COLO668 (cell line): ENCODE results near the gene RABGEF1.
"Not testable (repeated sequence)": the region's sequence is repeated elsewhere in the genome, so short reads cannot be mapped to it uniquely, and the experiment has no call there.

Source experiments
- DNase-seq: peaks from one replicate; lab custom pipeline; 2025; ENCODE audit not compliant: unreplicated experiment; lab: John Stamatoyannopoulos, UW

The RABGEF1 gene

DNA sequence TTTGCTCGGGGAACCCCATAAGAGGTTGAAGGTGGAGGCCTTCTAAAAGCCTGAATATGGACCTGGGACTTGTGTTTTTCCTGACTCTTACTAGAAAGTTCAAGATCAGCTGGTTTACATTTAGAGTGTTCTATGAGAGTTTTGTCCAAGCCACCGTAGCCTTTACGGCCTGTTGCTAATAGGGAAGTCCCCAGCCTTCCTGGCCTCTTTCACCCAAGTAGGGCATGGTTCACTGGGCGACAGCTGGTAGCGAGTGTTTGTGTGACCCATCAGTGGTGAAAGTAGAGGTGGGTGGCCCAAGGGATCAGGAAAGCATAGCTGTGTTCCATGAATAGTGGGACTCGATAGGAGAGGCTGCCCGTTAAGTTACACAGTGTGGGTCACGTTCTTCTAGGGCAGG, 60.1 kb downstream of the RABGEF1 start:
- no peak for DNase-seq

DNA sequence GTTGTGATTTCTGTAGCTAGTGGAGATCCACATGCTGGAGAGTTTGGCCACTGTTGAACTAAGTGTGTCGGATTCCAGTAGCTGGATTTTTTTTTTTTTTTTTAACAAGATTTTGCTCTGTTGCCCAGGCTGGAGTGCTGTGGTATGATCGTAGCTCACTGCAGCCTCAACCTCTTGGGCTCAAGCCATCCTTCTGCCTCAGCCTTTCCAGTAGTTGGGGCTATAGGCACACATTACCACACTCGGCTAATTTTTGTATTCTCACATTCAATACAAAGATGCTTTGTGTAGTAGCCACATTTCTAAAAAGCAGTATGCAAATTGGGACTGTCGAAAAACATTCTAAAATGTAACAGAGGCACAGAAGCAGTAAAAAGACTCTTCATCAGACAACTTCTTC, 63.5 kb downstream of the RABGEF1 start:
- DNase-seq = no peak

DNA sequence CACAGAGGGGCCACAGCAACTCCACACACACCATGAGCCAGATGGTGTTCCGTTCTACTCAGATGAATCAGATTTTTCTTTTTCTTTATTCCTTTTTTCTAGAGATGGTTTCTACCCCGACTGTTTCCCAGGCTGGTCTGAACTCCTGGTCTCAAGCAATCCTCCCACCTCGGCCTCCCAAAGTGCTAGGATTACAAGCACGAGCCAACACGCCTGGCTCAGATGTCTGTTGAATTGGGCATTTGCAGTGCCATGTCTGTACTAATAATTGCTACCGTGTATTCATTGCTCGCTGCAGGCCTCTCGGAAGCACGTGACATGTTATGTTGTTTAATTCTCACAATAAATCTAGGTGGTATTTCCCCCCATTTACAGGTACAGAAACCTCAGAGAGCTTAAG, 67.2 kb downstream of the RABGEF1 start:
- no peak for DNase-seq

DNA sequence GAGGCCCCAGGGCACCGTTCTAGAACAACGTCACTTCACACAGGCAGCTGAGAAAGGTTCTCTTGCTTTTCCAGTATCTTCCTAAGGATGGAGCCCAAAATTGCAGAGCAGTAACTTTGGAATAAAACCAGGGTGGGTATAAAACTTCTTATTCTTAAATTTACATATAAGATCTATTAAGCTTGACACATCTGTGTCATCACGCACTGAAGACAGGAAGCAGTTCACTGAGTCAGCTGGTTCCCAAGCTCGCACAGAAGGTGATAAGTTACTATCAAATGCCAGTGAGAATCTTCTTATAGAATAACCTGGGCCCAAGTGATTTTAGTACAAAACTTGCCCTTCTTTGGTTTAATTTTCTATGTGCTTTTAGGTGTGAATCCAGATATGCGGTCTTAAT, 70.2 kb downstream of the RABGEF1 start:
- DNase-seq = no peak

DNA sequence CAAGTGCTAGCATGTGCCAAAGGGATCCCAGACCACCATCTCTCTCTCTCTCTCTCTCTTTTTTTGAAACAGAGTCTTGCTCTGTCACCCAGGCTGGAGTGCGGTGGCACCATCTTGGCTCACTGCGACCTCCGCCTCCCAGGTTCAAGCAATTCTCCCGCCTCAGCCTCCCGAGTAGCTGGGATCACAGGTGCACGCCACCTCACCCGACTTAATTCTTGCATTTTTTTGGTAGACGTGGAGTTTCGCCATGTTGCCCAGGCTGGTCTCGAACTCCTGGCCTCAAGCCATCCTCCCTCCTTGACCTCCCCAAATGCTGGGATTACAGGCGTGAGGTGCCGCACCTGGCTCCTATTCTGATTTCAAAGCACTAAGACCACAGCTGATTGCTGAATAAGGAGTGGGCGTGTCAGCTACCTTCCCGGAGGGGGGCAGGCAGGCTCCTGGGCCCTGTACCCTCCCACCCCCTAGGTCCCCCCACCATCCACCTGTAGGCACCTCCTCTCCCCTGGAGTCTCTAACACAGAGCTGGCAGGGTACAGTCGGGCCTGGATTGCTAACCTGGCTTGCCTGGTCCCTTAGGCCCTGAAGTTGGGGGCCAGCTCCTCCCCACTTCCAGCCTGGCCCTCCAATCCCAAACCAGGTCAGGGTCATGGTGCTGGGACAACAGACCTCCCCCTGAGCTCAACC, 74.8 kb downstream of the RABGEF1 start:
- DNase-seq = not testable (repeated sequence)

DNA sequence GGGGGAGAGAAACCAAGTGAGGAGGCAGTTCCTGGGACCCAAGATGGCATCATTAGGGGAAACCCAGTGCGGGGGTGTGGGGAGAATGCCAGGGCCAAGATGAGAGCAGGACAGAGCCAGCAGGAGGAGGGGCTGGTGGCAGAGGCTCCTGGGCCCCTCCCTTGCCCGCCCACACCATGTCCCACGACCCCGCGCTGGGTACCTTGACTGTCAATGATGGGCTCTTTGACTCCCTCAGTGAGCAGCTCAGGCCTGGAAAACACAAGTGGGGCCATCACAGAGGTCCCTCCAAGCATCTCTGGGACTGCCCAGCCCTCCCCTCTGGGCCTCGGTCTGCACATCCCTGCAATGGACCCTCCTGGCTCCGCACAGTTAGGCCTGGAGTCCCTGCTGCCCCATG, 75.4 kb downstream of the RABGEF1 start:
- DNase-seq = no peak

DNA sequence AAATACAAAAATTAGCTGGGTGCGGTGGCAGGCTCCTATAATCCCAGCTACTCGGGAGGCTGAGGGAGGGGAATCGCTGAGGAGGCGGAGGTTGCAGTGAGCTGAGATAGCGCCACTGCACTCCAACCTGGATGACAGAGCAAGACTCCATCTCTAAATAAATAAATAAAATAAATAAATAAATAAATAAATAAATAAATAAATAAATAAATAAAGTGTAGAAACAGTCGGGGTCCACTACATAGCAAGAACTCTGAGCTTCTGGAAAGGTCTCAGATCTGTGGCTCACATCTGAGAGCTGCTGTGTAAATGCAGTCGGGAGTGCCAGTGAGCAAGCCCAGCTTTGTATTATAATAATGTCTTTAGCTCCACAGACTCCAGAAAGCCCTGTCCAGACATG, 76.1 kb downstream of the RABGEF1 start:
- DNase-seq = not testable (repeated sequence)

DNA sequence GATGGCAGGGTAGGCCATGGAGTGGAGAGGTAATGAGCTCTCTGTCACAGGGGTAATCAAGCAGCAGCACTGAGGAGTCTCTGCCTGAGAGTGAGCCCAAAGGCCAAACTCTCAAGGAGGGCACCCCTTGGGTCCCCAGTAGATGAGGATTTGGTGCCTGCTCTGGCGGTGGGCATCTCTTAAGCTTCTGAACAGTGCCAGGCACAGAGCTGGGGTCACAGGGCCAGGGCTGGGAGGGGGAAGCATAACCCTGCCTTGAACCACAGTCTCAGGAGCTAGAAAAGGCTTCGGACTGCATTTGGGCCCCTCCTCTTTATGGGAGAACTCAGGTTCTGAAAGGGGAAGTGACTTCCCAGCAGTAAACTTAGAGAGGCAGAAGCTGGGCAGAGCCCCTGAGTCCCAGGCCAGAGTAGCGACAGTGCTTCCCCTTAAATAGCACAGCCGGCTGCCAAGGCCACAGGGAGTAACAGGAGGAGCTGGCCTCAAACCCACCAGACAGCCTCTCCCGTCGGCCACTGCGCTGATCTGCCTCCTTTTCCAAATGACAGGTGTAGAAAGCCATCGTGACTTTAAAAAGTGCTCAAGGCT, 76.8 kb downstream of the RABGEF1 start:
- DNase-seq = not testable (repeated sequence)

DNA sequence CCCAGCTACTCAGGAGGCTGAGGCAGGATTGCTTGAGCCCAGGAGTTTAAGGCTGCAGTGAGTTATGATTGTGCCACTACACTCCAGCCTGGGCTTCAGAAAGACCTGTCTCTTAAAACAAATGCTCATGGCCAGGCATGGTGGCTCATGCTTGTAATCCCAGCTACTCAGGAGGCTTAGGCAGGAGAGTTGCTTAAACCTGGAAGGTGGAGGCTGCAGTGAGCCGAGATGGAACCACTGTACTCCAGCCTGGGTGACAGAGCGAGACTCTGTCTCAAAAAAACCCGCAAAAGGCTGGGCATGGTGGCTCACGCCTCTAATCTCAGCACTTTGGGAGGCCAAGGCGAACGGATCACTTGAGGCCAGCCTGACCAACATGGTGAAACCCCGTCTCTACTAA, 77.4 kb downstream of the RABGEF1 start:
- DNase-seq = not testable (repeated sequence)

DNA sequence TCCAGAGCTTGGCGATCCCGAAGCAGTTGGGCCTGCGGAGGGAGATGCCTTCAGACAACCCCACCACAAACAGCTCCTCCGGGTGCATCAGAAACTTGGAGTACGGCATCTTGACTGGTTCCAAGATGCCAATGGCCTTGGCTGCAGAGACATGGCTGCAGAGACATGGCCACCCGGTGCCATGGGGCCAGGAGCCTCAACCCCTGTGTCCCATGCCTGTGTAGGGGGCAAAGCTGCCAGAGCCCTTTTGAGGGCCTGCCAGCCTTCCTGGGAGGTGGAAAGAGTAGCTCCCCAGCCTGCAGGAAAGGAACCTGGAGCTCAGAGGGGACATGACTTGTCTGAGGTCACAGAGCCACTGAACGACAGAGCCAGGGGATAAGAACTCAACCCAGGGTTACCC, 83.5 kb downstream of the RABGEF1 start:
- no peak for DNase-seq

DNA sequence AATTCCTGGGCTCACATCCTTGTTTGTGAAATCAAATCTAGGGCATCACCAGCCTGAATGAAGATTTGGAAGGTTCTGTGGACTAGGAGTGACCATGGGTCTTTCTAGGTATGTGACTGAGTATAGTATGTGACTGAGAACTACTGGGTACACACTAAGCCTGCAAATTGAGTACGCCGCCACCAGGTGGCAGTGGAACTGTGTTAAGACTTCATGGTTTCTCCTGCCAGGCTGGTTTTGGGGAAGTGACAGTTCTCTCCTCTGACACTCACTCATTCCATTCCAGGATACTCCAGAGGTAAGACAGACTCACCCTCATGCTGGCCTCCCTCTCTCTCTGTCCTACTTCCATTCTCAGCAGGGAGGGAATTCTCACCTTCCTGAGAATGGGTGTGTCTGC, 85.0 kb downstream of the RABGEF1 start:
- DNase-seq = peak; percentile 40

DNA sequence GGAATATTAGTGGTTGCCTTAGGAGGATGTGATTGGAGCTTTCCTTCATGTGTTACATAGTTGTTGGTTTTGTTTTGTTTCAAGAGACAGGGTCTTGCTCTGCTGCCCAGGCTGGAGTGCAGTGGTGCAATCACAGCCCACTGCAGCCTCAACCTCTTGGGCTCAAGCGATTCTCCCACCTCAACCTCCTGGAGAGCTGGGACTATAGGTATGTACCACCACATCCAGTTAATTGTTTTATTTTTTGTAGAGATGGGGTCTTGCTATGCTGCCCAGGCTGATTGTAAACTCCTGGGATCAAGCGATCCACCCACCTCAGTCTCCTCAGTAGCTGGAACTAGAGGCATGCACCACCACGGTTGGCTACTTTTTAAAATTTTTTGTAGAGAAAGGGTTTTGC, 86.1 kb downstream of the RABGEF1 start:
- DNase-seq = no peak

DNA sequence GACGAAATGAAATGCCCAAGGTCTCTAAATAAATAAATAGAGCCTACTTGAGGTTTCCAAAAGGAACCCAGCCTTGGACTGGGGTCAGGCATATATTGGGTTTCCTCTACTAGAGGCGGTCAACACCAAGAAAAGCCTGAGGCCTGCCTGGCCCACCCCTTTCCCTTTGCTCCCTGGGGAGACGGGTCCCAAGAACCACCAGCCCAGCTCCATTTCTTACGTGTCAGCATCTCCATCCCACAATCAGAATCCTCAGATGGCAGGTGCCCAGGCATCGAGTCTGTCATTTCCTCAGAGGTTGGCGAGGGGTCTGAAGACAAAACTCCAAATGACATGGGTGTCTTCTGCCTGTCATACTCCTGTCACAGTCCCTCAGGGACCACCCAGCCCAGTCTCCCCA, 90.4 kb downstream of the RABGEF1 start:
- not testable (repeated sequence) for DNase-seq

DNA sequence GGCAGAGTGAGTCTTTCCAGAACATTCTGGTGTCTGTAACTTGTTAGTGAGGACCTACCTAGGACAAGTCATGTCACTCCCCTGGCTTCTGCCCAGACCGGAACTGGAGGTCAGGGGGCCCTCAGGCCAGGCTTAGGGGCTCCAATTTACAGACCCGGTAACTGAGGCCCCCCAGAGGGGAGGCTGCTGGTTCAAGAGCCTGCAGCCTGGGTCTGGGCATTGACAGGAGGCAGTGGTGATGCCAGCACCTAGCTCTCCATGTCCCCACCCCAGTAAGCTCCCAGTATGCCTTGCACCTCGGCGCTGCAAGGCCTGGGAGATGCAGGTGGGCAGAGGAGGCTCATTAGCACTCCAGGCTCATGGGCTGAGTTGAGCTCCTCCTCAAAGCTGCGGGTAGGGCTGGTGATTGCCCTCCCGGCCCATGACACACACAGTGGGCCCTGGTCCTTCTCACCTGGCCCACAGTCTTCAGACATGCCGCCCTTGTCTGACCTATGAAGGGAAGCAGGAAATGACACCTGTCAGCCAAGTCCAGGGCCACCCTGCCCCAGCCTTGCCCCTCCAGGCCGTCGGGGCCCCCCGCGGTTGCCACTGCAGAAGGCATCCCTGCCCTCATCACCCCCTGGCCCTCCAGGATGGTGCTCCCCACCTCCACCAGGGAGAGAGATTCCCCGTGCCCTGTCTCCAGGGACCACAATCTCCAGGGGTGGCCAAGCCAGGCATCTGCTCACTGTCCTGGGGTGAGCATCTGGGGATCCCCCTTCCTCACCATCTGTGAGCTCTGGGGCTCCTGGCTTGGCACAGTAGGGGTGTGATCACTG, 92.2 kb downstream of the RABGEF1 start:
- no peak for DNase-seq

DNA sequence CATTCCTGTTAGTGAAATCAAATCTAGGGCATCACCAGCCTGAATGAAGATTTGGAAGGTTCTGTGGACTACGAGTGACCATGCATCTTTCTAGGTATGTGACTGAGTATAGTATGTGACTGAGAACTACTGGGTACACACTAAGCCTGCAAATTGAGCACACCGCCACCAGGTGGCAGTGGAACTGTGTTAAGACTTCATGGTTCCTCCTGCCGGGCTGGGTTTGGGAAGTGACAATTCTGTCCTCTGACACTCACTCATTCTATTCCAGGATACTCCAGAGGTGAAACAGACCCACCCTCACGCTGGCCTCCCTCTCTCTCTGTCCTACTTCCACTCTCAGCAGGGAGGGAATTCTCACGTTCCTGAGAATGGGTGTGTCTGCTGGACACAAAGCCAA, 96.5 kb downstream of the RABGEF1 start:
- peak; percentile 51 for DNase-seq

DNA sequence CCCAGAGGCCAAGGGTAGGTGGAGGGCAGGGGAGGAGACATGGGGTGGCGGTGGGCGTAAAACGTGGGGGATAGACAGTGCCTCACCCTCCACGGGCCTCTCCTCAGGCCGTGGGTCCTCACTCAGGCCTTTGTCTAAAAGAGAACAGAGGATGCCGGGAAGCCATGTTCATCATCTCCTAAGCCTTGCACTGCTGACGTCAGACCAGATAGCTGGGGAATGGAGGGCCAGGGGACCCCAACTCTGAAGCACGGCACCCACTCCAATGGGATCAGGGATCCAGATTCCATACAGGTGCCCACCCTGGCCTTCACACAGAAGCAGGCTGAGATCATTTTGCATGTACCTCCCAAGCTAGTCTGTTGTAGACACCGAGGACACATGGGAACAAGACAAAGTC, 97.1 kb downstream of the RABGEF1 start:
- DNase-seq = no peak

DNA sequence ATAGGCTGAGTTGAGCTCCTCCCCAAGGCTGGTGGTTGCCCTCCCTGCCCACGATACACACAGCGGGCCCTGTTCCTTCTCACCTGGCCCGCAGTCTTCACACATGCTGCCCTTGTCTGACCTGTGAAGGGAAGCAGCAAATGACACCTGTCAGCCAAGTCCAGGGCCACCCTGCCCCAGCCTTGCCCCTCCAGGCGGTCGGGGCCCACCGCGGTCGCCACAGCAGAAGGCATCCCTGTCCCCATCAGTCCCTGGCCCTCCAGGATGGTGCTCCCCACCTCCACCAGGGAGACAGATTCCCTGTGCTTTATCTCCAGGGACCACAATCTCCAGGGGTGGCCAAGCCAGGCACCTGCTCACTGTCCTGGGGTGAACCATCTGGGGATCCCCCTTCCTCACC, 99.3 kb downstream of the RABGEF1 start:
- no peak for DNase-seq

DNA sequence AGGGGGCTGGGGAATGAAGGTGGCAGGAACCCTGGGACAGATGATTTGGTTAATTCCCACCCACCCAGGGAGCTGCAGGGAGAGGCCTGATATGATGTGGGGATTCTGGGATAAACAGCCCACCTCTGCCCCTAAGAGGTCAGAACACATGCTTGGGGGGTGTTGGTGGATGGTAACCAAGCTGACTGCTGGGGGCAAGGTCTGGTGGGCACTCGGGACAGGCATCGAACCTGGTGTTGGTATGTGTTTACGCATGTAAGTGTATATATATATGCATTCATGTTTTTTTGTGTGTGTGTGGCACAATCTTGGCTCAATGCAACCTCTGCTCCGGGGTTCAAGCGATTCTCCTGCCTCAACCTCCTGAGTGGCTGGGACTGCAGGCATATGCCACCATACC, 99.8 kb downstream of the RABGEF1 start:
- DNase-seq = no peak

DNA sequence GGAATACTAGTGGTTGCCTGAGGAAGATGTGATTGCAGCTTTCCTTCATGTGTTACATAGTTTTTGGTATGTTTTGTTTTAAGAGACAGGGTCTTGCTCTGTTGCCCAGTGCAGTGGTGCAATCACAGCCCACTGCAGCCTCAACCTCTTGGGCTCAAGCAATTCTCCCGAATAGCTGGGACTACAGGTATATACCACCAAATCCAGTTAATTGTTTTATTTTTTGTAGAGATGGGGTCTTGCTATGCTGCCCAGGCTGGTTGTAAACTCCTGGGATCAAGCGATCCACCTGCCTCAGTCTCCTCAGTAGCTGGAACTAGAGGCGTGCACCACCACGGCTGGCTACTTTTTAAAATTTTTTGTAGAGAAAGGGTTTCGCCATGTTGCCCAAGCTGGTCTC, 101.4 kb downstream of the RABGEF1 start:
- no peak for DNase-seq

DNA sequence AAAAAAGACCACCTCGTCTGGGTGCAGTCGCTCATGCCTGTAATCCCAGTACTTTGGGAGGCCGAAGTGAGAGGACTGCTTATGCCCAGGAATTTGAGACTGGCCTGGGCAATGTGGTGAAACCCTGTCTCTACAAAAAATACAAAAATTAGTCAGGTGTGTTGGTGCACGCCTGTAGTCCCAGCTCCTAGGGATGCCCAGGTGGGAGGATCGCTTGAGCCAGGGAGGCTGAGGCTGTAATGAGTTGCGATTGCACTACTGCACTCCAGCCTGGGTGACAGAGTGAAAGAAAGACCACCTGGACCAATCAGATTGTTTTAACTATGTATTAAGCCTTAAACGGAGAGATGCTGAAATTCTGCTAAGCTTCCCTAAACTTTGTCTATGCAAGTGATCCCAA, 103.0 kb downstream of the RABGEF1 start:
- not testable (repeated sequence) for DNase-seq

DNA sequence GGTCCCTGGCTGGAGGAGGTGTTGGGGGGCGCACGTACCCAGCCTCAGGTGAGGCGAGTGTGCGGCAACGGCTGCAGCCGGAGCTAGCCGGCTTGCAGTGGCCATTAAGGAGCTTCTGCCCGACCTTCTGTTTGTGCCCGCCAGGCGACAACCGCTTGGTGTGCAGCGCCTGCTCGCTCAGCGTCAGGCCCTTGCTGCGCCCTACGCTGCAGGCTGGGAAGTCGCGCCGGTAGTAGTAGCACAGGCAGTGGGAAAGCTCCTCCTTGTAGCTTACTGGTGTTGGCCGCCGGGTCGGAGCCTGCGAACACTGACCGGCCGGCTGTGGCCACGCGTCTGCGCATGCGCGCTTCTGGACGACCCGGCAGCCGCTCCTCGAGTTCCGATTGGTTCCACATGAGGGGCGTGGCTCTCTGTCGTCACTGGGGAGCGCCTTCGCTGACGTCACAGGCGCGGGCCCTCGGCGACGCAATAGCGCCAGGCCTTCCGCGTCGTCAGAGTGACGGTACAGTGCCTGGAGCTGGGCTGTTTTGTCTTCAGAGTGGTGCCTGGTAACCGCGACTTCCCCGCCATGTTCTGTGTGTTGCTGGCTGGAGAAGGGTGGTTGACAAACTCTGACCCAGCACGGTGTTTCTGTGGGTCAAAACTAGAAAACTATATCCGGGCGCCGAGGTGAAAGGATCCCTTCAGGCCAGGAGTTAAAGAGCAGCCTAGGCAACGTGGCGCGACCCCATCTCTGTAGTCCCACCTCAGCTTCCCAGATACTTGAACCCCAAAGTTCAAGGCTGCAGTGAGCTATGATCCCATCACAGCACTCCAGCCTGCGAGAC, 104.2 kb downstream of the RABGEF1 start:
- peak; percentile 97 for DNase-seq
